GM12801 (cell line): Measurements from ENCODE around the gene RPS17.

Experiments
- CTCF ChIP-seq: IDR thresholded peaks from one replicate; pipeline ENCODE4 v1.5.1; 2011; ENCODE audit warnings: control low read depth; ENCODE audit not compliant: insufficient read length; ENCODE audit errors: extremely low read depth

Gene RPS17

GRCh38 chr15:82548700-82549099, 8.4 kb upstream of the RPS17 start:
- TF ChIP-seq CTCF = no peak

DNA sequence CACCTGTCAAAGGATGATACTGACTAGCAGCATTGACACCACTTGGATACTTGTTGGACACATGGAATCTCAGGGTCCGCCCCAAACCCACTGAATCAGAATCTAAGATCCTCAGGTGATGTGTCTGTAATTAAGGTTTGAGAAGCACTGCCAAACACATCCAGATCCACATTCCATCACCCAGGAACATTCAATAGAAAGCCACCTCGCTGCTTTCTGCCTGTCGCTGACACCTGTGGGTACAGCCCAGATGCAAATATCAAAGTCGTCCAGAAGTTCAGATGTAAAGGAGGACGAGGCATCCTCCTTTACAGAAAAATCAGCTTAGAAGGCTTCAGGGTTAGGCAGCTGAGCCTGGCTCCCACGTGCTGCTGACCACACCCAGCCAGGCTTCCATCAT, 5.2 kb upstream of the RPS17 start:
- TF ChIP-seq CTCF = no peak

- TF ChIP-seq CTCF = no peak
These were observed 4.7 kb upstream of the RPS17 start for GRCh38 chr15:82545002-82545401.

DNA sequence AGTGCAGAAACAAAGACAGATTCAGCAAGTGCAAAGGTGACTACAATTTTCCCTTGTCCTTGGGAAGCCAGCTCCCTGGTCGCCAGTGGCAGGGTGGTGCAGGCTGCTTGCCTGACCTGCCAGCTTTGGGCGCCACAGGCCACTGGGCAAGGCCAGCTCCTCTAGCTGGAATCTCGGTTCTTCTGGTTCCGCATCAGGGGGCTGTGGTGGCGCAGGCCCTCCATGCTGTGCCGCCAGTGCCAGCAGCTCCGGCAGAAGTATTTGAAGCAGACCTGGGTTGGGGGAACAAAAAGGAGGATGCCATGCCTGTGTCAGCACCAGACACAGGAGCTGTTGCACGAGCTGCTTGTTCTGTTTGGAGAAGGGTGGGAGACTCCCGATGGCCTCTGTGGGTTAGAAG, 4.2 kb upstream of the RPS17 start:
- no peak for TF ChIP-seq CTCF

GRCh38 chr15:82543160-82543559, 2.9 kb upstream of the RPS17 start:
- TF ChIP-seq CTCF = no peak

DNA sequence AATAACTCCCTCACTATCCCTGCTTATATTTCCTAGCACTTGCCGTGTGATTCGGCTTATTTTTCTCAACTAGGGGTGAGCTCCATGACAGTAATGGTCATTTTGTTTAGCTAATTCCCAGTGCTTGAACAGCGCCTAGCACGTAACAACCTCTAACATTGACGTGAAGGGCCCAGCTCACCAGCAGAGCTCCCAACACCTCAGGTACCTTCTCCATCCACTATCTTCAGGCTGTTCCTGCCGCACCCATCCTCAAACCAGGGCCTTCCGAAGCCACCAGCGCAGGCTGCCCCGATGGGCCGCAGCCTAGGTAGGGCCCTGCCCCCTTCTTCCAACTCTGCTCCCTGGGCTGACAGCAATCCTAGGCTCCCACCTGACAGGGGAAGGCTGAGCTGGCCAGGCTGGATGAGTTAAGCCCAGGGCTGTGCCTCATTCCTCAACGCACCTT, 751 bp upstream of the RPS17 start:
- TF ChIP-seq CTCF = no peak

- no peak for TF ChIP-seq CTCF
These were observed 584 bp downstream of the RPS17 start for GRCh38 chr15:82539691-82540054.
